NCI-H128 (cell line): ENCODE measurements around the gene HECW1.
"Not testable (repeated sequence)": the region's sequence is repeated elsewhere in the genome, so short reads cannot be mapped to it uniquely, and the experiment has no call there.

ENCODE experiments used
- DNase-seq: peaks from one replicate; lab custom pipeline; 2025; ENCODE audit not compliant: unreplicated experiment; lab: John Stamatoyannopoulos, UW

HECW1 gene

DNA sequence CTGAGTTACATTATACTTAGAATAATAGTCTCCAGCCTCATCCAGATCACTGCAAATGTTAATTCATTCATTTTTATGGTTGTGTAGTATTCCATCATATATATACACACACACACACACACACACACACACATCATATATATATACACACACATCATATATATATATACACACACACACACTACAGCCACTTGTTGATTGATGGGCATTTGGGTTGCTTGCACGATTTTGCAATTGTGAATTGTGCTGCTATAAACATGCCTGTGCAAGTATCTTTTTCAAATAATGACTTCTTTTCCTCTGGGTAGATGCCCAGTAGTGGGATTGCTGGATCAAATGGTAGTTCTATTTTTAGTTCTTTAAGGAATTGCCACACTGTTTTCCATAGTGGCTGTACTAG, 233.2 kb downstream of the HECW1 start:
- not testable (repeated sequence) for DNase-seq

DNA sequence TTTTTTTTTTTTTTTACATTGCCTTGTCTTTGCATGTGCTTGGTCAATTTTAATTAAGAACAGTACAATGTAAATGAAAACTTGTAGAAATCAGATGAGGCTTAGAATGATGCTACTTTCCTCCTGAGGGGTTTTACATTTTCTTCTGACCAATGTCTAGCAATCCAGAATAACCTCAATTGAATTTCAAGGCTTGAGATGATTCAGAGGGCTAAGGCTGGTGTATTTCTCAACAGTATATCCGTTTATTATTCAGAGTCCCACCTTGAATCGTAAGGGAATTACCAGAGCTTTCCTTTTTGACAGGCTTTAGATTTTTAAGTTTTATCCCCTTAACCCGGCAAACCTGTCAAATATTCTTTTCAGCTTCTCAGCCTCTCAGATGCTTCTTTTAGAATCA, 239.2 kb downstream of the HECW1 start:
- DNase-seq: no peak

DNA sequence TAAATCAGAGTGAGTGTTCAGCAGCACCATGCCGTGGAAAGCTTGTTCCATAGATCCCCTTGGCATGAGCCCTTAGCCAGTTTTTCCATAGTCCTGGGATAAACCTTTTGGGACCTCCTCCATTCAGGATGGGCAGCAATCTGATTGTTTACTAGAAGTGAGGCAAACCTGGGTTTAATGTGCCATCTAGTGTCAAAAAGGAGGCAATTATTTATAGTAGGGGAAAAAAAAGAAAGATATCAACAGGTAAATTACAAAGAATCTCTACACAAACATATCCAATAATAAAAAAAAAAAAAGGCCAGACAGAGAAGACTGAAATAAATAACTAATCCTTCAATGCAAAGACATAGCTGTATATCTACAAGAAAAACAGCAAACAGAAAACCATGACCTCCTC, 241.5 kb downstream of the HECW1 start:
- DNase-seq: no peak

DNA sequence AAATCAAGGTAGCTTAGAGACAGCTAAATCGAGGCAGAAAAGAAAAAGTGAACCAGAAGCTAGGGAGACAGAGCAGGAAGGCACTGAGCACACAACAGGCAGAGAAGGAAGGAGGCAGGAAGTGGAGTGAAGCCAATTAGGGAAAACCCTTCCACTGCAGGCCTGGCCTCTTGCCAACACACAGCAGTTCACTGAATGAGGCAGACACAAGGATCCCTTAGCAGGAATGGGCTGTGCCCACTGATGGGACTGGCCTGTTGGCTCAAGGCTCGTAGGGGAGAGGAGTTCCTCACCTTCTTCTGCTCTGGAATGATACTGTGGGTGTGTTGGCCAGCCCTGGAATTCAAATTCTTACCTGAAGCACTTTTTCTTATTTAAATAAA, 250.2 kb downstream of the HECW1 start:
- no peak for DNase-seq

DNA sequence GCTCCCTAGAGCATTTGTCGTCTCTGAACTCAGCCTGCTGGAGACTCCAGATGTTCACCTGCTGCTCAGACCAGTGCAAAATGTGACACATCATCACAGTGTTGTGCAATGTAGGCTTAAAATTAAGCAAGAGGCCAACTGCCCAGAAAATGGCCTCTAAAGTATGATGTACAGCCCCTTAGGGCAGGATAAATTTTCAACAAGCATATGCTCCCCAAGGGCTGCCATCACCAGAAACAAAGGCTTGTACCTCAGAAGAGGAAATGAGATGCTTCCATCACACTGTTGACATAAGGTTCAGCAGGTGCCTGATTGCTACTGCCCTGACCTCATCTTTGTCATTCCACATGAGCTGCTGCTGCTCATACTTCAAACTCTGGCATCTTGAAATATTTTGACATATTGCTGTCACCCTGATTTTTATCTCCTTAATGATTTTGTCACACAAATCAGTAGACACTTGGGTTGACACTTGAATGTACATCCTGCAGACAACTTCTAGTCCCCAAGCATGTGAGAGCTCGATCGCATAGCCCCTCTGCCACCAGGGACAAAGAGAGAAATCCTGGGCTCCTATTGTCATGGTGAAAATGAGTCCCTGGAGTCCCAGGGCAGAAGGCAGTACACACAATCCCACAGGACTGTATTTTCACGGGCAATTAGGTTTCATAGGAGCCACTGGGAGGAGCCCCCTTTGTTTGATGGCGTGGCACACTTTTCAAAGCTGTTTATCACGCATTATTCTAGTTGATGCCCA, 250.8 kb downstream of the HECW1 start:
- no peak for DNase-seq

DNA sequence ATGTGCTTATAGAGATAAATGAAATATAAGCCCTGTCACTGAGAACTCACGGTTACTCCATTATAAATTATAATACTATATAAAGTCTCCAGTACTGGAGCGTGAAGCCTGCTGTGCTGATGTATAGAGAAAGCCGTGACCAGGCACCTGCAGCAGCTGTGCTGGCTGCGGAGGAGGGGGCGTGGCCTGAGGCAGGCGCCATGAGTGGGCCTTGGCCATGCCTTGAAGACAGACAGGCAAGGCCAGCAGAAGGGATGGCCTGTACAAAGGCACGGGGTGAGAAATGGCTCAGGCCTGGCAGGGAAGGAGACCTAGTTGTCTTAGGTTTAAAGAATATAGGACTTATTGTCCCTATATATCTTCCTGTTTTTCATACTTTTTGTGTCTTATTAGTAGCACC, 251.9 kb downstream of the HECW1 start:
- DNase-seq: no peak

DNA sequence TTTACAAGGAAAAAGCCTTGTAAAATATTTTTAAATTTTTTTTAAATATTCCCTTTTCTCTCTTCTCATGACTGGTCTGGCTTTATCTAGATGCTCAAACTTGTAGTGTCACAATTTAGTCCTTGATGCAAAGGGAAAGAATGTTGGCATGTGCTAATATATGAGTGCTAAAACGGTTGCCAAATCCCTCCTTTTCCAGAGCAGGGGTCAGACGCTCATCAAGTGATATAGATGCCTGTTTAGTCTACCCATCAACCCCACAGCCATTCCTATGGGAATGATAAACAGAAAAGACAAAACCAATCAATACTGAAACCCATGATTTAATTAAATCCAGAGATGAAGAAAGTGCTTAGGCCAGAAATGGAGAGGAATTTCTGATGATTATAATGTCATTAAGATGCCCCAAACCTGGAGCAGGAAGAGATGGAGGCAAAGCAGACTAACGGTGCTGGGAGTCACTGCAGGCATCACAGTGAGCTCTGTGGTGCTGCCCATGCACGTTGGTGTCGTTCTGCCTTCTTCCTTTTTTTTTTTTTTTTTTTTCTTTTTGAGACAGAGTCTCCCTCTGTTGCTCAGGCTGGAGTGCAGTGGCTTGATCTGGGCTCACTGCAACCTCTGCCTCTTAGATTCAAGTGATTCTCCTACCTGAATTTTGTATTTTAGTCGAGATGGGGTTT, 260.4 kb downstream of the HECW1 start:
- DNase-seq: no peak

DNA sequence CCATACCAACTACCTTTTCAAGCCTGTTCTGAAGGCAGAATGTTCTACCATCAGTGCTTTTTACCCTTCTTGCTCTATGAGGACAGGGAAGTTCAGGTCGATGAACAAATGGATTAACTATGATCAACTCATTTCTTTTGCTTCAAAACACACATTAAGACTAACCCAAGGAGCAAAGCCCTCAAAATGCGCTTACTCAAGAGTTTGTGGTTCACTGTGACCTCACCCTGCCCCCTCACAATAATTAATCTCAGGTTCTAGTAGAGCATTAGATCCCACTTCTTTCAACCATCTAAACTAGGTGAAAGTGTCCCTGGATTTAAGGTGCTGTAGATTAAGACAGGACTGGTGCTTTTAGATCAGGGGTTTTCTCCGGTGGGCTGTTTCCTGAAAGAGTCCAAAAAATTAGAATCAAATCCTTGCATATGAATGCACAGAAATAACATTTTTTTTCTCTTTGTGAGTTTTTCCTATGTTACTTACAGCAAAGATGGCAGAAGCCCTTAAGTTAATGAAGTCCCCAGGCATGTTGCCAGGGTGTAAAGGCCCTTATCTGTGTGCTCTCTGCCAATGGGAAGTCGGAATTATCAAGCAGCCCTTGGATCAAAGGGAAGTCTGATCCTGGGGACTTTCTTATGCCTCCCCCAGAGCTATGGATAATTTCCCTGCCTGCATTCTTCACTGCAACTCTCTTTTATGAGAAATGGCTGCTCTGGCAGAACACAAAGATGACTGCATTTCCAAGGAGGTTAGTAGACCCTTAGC, 264.9 kb downstream of the HECW1 start:
- DNase-seq: no peak

DNA sequence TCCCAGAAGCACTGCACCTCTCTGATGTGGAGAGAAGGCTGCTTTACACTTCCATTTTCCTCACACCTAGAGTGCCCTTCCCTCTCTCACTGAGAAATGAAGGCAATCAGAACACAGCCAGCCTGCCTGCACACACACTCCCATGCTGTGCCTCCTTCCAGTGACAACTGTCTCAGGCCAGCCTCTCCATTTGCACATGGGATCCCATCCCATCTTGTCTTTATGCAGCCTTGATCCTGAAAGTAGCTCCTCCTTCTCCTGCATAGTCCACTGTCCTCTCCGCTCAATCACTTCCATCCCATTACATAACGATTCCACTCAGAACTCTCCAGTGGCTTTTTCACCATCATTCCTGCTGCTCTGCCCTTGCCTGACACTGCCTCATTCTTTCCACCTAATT, 266.8 kb downstream of the HECW1 start:
- DNase-seq: no peak

DNA sequence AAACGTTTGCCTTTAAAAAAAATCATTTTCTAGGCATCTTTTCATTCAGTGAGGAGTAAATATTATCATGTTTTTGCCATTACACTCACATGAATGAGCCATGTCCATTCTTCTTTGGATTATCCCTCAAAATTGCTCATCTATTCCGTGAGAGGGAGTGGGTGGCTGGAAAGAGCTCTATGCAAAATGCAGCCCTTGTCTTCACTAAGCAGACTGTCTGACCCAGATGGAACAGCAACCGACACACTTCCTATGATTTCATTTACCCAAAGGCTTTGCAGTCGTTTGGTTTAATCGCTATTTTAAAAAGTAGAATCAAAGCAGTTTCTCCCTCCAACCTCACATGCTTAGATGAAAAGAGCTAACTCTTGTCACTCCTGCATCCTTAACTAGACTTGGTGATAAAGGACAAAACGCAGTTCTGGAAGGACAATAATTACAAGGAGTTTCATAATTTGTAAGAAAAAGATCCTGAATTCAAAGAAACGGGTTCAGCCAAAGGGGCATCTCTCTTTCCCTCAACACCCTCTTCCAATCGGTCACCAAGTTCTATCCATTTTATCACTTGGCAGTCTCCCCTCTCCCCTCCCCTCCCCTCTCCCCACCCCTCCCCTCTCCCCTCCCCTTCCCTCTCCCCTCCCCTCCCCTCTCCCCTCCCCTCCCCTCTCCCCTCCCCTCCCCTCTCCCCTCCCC, 272.3 kb downstream of the HECW1 start:
- DNase-seq: no peak

DNA sequence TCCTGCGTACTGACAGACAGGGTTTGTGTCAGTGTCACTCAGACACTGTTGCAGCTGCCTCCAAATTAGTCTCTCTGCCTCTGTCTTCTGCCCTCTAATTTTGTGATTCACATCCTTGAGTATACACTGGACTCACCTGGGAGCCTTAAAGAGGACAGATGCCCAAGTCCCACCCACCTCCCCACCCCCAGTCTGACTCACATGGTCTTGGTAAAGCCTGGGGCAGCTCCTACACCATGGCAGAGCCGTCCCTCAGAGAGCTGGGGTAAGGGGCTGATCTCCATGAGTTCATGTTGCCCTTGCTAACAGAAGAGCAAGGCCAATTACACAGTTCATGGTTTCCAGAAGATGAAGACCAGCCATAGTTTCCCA, 272.8 kb downstream of the HECW1 start:
- no peak for DNase-seq

DNA sequence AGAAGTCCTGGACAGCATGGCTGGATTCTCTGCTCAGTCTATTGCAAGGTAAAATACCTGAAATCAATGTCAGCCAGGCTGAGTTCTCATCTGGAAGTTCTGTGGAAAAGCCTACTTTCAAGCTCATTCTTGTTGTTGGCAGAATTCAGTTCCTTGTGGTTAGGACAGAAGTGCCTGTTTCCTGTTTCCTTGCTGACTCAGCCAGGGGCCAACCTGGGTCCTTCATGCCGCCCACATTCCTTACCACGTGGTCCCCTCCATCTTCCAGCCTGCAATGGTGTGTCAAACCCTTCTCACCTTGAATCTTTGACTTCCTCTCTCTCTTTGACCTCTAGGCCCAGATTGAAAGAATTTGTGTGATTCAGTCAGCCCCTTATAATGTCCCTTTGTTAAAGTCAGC, 273.4 kb downstream of the HECW1 start:
- DNase-seq: no peak

DNA sequence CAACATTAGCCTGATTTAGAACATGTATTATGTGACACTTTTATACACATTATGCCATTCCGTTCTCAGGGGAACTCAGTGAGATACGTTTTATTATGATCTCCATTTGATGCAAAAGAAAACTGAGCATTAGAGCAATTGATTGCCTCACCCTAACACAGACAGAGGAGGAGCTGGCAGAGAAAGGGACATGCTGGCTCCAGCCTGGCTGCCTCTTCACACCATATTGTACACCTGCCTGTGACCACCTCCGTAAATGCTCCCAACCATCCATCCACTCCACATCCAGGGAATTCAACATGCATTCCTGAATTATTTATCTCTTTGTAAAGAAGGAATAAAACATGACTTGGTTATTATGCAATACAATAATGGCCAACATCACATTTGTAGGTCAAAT, 275.5 kb downstream of the HECW1 start:
- DNase-seq: no peak

DNA sequence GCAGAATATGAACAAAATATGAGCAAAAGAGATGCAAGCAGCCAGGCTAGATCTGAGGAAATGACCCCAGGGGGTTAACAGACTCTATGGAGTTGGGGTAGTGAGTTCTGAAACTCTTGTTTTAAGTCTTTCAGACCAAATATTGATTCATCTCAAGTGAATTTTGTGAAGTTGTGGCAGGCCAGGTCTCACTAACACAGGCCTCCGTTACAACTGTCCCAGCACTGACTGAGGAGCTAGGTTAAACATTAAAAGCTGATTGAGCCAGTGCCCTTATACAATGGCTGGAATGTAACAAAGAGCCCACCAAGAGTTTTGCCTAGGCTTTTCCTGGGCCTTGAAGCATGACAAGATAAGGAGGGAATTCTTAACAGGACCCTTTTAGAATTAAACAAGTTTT, 278.1 kb downstream of the HECW1 start:
- DNase-seq: no peak

DNA sequence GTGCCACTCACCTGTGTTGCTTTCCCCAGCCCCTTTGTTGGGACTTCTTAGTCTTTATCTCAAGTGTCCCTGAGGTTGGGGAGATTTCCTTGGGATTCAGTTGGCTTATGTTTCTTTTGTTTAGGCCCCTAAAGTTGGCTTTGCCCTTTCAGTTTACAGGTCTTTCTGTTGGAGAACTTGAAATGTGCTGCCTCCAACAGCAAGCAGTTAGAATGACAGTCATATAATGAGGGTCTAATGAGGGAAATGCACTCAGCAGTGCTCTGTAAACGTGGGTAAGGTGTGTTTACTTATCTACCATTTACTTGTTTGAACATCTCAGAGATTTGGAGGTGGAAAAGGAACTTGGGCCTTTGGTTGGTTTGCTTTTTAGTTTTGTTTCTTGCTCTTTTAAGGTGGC, 279.1 kb downstream of the HECW1 start:
- DNase-seq: no peak

DNA sequence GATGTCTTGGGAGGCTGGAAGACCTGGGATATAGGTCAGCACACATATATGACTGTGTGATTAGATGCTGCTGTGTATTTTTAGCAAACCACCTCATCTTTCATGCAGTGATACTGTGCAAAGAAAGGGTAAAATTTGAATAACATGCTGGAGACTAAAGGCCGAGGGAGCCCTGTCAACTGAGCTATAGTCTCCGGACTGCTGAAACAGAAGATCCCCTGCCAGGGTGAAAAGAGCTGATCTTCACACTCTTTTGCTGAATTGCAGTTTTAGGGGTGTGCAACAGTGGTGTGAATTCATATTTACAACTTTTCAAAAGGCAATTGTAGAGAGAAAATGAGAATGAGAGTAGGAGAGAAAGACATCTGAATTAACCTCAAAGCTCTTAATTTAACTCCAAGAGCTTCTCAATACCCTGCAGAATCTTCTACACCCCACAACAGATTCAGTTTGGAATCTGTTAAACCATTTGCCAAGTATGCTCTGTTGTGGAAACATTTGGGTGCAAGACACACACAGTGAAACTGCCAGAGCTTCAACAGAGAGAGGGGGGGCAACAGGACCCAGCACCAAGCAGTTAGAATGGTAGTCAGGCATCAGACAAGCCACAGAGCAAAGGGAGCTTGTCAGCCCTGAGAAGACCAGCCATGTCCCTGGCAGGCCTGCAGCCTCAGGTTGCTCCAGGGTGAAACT, 280.3 kb downstream of the HECW1 start:
- DNase-seq: no peak

DNA sequence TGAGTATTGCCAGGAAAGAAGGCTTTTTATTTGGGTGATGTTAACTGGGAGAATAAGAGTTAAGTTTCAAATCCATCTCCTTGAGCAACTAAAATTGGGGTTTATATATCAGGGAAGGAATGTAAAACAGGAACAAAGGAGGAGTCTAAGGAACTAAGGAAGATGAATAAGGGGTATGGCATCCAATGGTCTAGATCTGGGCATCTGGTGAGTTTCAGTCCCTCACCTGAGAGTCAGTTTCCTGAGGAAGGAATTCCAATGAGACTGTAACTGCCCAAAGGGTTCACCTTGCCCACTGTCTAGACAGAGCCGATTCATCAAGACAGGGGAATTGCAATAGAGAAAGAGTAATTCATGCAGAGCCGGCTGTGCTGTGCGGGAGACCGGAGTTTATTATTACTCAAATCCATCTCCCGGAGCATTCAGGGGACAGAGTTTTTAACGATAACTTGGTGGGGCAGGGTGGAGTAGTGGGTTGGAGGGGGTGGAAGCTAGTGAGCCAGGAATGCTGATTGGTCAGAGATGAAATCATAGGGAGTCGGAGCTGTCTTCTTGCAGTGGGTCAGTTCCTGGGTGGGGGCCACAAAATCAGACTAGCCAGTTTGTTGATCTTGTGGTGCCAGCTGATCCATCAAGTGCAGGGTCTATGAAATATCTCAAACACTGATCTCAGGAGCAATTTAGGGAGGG, 282.1 kb downstream of the HECW1 start:
- no peak for DNase-seq

DNA sequence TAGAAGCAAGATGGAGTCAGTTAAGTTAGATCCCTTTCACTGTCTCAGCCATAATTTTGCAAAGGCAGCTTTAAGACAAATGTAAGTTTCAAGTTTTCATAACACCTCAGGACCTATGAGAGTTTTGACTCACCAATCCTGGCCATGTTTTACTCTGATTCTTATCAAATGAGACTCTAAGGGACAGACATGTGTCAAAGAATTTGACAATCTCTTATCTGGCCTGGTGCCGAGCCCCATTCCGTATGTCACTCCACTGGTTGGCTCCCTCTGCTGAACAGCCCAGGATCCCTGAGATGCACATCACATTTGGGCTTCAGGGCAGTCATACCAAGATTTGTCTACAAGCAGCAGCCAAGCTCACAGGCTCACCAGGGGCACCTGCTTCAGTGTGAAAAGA, 282.9 kb downstream of the HECW1 start:
- no peak for DNase-seq

DNA sequence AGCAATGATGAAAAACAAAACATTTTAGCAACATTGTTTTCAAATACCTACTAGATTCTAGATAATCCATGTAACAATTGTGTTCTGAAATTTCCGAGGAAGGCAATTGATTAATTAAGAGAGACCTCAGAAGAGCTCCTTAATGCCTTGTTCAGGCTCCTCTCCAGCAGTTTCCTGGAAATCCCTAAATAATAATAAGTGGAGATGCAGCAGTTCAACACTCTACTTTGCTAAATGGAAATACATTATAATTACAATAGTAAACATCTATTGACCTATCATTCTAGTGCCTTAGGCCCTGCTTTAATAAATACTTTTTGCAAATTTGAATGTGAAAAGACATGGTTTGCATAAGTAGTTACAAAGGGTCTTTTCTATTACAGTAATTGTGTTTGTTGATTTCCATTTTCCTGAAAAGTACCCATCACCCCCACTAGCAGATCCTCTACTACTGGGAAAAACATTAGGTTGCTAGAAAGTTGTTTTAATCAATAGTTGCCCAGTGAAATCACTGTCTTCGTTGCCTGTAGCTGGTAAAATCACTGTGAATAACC, 283.8 kb downstream of the HECW1 start:
- no peak for DNase-seq

DNA sequence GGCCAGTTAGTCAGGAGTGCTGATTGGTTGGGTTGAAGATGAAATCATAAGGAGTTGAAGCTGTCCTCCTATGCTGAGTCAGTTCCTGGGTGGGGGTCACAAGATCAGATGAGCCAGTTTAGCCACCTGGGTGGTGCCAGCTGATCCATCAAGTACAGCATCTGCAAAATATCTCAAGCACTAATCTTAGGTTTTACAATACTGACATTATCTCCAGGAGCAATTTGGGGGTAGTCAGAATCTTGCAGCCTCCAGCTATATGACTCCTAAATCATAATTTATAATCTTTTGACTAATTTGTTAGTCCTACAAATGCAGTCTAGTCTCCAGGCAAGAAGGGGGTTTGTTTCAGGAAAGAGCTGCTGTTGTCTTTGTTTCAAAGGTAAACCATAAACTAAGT, 286.4 kb downstream of the HECW1 start:
- no peak for DNase-seq
